Upper lobe of left lung (tissue), 4 donors: ENCODE data around the gene TBC1D4.

Source experiments
- POLR2AphosphoS5 ChIP-seq, 2 donors: sonication (generic); formaldehyde crosslinking; IDR thresholded peaks; one replicate each; pipeline ENCODE4 v1.5.1; 2017; ENCODE audit warnings: antibody characterized with exemption in 2 of 2
- TF ChIP-seq, protein P1 (sequence below), 6 experiments: fragments of 450-650 bp in 4 of 6; fragments of 200-600 bp in 2 of 6; sonication (generic) in 2 of 6; IDR thresholded peaks; one replicate each; pipeline ENCODE4 v1.5.1; 2016 to 2019; ENCODE audit warnings: antibody characterized with exemption in 6 of 6

DNA sequence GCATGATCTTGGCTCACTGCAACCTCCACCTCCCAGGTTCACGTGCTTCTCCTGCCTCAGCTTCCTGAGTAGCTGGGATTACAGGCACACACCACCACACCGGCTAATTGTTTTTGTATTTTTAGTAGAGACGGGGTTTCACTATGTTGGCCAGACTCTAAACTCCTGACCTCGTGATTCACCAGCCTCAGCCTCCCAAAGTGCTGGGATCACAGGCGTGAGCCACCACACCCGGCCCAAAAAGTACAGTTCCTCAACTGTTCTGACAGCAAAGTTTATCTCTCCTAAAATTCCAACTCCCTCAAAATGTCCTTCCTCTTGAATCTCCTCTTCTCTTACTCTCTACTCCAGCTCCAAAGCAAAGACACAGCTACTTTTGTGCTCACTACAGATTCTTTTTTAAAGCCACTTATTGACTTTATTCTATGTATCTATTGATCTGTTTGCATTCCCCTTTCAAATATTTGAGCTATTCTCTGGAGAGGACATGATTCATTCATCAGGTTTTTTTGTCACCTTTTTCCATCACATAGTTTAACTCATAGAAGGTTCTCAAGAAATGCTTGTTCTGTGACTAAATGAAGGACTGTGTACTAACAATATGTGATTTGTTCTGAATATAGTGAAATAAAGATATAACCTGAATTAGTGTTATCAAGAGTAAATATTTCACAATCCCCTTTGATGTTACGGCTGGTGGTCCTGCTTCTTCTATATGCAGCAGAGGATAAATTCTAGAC is 142.2 kb downstream of the TBC1D4 start:
- TF ChIP-seq POLR2AphosphoS5 (IDR thresholded peaks at IDR 0.05), result no peak
- TF ChIP-seq, protein P1, sequence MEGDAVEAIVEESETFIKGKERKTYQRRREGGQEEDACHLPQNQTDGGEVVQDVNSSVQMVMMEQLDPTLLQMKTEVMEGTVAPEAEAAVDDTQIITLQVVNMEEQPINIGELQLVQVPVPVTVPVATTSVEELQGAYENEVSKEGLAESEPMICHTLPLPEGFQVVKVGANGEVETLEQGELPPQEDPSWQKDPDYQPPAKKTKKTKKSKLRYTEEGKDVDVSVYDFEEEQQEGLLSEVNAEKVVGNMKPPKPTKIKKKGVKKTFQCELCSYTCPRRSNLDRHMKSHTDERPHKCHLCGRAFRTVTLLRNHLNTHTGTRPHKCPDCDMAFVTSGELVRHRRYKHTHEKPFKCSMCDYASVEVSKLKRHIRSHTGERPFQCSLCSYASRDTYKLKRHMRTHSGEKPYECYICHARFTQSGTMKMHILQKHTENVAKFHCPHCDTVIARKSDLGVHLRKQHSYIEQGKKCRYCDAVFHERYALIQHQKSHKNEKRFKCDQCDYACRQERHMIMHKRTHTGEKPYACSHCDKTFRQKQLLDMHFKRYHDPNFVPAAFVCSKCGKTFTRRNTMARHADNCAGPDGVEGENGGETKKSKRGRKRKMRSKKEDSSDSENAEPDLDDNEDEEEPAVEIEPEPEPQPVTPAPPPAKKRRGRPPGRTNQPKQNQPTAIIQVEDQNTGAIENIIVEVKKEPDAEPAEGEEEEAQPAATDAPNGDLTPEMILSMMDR (IDR thresholded peaks at IDR 0.05), result no peak
